8988T (cell line): Measurements from ENCODE around the gene FXYD7.
"Not testable (repeated sequence)": the region's sequence is repeated elsewhere in the genome, so short reads cannot be mapped to it uniquely, and the experiment has no call there.

ENCODE experiments used
- DNase-seq: peaks from one replicate; pipeline ENCODE4 v3.0.0; 2011

FXYD7 gene

GRCh38 chr19:35167251-35168119 is 24.4 kb downstream of the FXYD7 start:
- DNase-seq: no peak

GRCh38 chr19:35168196-35168595 is 25.1 kb downstream of the FXYD7 start:
- no peak for DNase-seq

- DNase-seq: no peak
Observed at GRCh38 chr19:35169221-35169995, 26.4 kb downstream of the FXYD7 start.

- no peak for DNase-seq
Observed at GRCh38 chr19:35170359-35171061, 27.5 kb downstream of the FXYD7 start.

GRCh38 chr19:35171730-35172129 is 28.7 kb downstream of the FXYD7 start:
- no peak for DNase-seq

GRCh38 chr19:35174226-35174625 is 31.2 kb downstream of the FXYD7 start:
- no peak for DNase-seq

GRCh38 chr19:35176181-35176570 is 33.1 kb downstream of the FXYD7 start:
- no peak for DNase-seq

- DNase-seq: no peak
Observed at GRCh38 chr19:35177377-35178274, 34.6 kb downstream of the FXYD7 start.

- DNase-seq: no peak
Observed at GRCh38 chr19:35178701-35179100, 35.6 kb downstream of the FXYD7 start.

GRCh38 chr19:35179830-35180229 is 36.8 kb downstream of the FXYD7 start:
- DNase-seq: no peak

GRCh38 chr19:35181387-35181786 is 38.3 kb downstream of the FXYD7 start:
- DNase-seq: no peak

GRCh38 chr19:35184267-35184666 is 41.2 kb downstream of the FXYD7 start:
- DNase-seq: no peak

- DNase-seq: no peak
Observed at GRCh38 chr19:35184884-35185283, 41.8 kb downstream of the FXYD7 start.

GRCh38 chr19:35194012-35194984 is 51.2 kb downstream of the FXYD7 start:
- no peak for DNase-seq

GRCh38 chr19:35195830-35196229 is 52.8 kb downstream of the FXYD7 start:
- DNase-seq: no peak

GRCh38 chr19:35196861-35197260 is 53.8 kb downstream of the FXYD7 start:
- not testable (repeated sequence) for DNase-seq

- DNase-seq: no peak
Observed at GRCh38 chr19:35199481-35199880, 56.4 kb downstream of the FXYD7 start.

GRCh38 chr19:35202722-35203688 is 60.0 kb downstream of the FXYD7 start:
- DNase-seq: no peak
